Measurements from ENCODE around the gene TSC22D4.

Gene TSC22D4

DNA sequence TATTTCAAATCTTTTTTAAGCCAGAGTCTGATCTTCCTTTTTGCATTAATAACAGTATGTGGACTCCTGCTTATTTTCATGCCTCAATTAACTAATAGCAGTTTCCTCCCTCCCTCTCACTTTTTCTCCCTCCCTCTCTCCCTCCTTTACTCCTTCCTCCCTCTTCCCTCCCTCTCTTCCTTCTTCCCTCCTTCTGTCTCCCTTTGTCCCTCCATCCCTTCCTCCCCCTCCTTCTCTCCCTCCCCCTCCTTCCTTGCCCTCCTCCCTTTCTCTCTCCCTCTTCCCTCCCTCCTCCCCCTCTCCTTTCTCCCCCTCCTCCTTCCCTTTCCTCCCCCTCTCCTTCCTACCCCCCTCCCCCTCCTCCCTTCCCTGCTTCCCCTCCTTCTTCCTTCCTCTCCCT, 52.5 kb downstream of the TSC22D4 start:
- no peak for DNase-seq

- DNase-seq = no peak
Measured at GRCh38 chr7:100425347-100425746, 53.7 kb downstream of the TSC22D4 start.

DNA sequence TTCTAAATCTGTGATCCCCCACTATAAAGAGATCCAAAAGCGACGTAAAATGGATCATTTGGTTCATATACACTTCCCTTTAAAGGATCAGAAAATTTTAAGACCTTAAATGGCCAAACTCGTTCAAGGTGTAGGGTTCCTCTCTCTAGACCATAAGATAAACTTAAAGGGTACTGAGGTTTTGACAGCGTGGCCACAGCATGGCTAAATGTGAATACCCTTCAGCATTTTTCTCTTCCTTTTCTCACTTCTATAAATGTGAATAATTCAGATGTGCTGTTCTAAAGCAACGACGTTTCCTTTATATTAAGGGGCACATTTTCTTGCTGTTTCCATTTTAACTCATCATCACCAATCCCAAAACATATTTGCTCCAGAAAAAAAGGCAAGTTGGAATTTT, 55.7 kb downstream of the TSC22D4 start:
- no peak for DNase-seq

- no peak for DNase-seq
Measured at GRCh38 chr7:100419660-100420226, 59.3 kb downstream of the TSC22D4 start.

- DNase-seq = no peak
Measured at GRCh38 chr7:100418930-100419659, 59.9 kb downstream of the TSC22D4 start.
